HG02678 (cell line): ENCODE data around the gene CAMTA1.
"Not testable (repeated sequence)": the region's sequence is repeated elsewhere in the genome, so short reads cannot be mapped to it uniquely, and the experiment has no call there.

Experiments
- ATAC-seq: cut with Tn5 transposase; IDR thresholded peaks from one replicate; pipeline ENCODE4 v1.9.1; 2021; ENCODE audit warnings: mild to moderate bottlenecking, moderate library complexity; ENCODE audit not compliant: unreplicated experiment

Gene CAMTA1

DNA sequence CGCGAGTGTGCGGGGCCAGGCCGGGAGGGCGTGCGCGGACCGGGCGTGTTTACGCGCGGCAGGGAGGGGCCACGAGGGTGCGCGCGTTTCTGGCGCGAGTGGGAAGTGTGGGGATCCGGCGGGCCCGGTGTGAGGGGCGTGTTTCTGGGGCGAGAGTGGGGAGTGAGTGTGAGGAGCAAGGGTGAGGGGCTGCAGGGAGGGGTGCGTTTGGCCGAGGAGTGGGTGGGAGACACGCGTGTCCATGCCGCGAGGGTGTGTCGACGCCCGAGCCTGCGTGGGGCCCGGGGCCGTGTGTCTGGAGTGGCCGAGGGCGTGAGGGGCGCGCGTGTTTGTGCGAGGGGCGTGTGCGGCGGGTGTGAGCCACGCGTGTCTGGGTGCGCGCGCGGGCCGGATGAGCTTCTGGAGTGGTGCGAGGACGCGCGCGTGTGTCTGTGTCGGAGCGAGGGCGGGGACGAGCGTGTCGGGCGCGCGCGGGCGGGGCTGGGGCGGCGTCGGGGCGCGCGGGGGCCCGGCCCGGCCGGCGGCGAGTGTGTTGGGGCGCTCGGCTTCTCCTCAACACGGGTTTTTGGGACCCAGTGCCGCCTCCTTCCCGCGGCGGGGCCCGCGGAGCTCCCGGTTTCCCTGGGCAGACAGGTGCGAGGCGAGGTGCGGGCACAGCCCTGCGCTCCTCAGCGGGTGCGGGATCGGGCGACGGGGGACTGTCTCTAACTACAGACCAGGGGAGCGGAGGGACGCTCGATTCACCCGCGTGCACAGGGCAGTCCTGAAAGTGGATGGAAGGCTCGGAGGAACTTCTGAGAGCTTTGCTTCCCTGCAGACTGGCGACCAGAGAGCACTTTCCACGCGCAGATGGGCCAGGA is 920.0 kb downstream of the CAMTA1 start:
- no peak for ATAC-seq

- no peak for ATAC-seq
Observed at GRCh38 chr1:7705908-7706216, 920.6 kb downstream of the CAMTA1 start.

DNA sequence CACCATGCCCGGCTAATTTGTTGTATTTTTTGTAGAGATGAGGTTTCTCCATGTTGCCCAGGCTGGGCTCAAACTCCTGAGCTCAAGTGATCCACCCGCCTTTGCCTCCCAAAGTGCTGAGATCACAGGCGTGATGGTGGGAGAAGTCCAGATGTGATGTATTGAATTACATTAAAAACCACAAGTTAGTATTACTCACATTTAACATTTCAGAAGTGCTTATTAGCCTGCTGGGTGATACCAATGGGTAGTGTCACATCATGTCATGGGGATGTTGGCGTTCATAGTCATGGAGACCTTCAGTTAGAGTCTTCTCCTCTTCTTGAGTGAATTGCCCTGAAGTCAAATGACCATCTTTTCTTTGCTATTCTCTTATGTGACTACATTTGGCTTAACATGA is 922.3 kb downstream of the CAMTA1 start:
- ATAC-seq, result no peak

- ATAC-seq, result not testable (repeated sequence)
Observed at GRCh38 chr1:7708065-7708464, 922.8 kb downstream of the CAMTA1 start.

- no peak for ATAC-seq
Observed at GRCh38 chr1:7710859-7711258, 925.6 kb downstream of the CAMTA1 start.

- no peak for ATAC-seq
Observed at GRCh38 chr1:7712731-7713323, 927.6 kb downstream of the CAMTA1 start.

DNA sequence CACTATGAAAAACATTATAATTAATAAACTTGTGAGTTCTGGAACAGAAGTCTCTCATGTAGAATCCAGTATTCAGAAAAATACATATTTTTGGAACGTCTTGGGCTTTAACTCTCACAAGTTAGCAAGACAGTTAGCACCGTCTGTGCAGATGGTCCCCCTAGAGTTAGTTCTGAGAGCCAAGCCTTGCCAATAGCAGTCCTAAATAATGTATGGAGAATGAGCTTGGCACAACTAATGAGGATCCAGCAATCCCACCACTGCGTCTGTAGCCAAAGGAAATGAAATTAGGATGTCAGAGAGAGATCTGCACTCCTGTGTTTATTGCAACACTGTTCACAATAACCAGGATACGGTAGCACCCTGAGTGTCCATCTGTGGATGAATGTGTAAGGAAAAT is 931.3 kb downstream of the CAMTA1 start:
- no peak for ATAC-seq

DNA sequence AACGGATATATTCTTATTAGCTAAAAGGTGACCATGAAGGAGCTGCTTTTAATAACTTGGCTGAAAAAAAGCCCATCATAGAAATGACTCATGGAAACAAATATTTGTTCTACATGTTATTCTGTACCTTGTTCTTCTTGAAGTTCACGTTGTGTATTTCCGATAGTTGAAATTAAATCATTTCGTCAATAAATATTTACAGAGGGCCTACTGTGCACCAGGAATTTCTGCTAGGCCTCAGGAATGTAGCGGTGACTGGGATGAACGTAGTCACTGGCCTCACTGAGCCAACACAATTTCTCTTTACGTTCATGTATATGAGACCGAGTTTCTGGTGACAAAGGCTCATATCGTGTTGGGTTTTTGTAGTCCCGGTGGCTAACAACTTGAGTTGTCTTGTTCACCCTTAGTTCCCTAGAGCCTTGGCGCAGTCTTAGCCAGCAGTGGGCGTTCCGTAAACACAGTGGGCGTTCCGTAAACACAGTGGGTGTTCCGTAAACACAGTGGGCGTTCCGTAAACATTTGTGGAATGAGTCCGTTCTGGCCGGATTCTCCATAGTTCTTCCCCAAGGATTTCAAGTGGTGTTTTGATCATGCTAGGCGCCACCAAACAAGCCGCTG is 932.6 kb downstream of the CAMTA1 start:
- no peak for ATAC-seq

DNA sequence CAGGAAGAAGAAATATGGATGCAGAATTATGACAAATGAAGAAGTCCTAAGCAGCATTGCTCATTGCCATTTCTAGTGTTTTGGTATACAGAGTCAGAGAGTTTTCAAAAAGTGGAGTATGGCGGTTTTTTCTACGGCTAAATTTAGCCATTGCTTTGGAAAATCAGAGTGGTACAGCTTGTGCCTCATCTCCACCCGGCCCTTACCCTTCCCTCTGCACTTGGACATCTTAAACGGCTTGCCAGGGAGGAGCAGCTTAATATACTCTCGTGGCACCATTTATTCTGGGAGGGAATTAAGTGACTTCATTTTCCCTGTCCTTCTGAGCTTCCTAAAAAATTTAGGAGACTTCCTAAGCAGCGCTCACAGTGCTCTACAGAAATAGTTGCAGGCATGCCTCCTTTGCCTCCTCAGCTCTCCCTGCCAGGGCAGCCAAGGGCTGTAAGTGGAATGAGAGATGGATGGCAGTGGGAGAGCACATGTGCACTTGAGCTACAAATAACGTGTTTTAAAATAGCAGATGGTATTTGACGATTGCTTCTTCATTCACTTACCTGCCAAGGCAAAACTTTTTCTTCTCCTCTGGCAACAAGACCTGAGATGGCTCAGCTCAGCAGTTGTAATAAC is 934.3 kb downstream of the CAMTA1 start:
- no peak for ATAC-seq

GRCh38 chr1:7721940-7722669 is 936.9 kb downstream of the CAMTA1 start:
- no peak for ATAC-seq

DNA sequence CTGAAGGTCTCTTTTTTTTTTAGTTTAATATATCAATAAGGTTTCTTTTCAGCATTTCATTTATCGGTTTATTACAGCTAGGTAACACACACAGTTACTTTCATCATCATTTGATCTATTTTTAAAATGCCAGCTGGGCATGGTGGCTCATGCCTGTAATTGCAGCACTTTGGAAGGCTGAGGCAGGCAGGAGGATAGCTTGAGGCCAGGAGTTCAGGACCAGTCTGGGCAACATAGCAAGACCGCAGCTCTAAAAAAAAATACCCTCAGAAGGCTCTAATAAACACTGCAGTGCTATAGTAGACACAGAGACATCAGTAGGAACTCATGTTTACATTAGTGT is 937.4 kb downstream of the CAMTA1 start:
- ATAC-seq, result no peak

GRCh38 chr1:7726623-7727022 is 941.4 kb downstream of the CAMTA1 start:
- ATAC-seq, result no peak

DNA sequence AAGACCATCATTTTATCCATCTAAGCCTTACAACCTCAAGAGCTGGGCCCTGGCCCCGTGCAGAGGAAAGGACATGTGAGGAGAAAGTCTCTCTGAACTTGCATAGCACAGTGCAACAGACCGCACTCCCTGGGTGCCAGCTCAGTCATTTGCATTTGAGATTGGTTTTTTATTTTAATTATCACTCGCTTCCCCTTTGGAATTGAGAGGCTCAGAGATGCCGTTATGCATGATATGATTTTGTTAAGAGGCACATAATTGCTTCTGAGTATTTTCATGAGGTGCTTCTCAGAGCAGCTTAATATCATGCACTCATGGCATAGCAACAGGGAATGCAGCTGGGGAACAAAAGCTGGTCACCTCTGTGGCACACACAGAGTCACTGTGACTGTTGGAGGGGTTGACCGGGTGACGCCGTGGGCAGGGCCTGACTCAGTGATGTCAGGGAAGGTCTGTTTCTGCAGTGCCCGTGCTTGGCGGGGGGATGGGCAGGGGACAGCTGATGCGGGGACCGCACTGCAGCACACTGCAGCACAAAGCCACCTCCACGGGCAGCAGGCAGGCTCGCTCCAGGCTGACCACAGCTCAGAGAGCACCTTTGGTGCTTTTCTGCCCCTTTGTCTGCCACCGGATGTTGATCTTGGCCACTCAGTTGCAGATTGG is 942.7 kb downstream of the CAMTA1 start:
- ATAC-seq, result no peak

DNA sequence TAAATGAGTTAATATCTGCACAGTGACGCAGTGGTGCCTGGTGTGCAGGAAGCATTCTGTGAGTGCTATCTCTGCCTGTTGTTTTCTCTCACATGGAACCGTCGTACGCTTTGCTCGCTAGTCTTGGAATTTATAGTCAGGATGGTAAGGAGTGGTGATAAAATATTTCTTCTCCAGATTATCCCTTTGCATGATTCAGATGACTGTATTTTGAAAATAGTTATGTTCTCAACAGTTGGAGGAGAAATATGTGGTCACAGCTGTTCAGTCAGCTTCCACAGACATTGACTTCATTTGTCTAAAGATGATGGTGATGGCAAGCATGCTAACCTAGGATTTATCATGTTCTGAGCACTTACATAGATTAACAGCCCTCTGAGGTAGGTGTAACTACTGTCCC is 944.5 kb downstream of the CAMTA1 start:
- ATAC-seq, result no peak

DNA sequence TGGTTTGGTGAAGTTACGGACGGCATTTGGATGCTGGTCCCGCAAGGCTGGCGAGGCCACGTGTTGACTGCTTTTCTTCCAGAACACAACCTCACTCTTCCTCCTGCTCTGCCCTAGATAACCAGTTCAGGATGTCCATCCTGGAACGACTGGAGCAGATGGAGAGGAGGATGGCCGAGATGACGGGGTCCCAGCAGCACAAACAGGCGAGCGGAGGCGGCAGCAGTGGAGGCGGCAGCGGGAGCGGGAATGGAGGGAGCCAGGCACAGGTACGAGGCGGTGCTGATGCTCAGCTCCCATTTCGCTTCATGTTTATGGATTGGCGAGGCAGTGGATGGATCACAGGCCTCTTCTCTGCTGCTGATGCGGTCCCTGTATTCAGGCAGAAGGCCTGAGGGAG is 947.1 kb downstream of the CAMTA1 start:
- ATAC-seq, result no peak

DNA sequence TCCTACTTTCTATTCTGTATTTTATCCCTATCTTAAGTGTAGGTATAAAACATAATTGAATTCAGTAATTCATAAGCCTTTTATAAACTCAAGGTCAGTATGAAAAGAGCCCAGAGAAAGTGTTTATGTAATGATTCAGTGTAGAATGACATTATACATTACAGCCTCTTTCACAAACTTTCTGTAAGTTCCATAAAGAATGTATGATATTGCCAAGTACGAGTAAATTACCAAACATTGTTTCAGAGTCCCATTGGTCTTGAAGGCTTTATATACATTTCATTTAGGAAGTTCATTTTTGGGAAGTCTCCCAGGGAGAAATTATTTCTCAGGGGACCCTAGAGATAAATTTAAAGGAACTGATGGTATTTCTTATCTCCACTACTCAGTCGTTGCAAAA is 948.0 kb downstream of the CAMTA1 start:
- ATAC-seq, result no peak

GRCh38 chr1:7738044-7738443 is 952.8 kb downstream of the CAMTA1 start:
- no peak for ATAC-seq

- ATAC-seq, result no peak
Observed at GRCh38 chr1:7743346-7743745, 958.1 kb downstream of the CAMTA1 start.

DNA sequence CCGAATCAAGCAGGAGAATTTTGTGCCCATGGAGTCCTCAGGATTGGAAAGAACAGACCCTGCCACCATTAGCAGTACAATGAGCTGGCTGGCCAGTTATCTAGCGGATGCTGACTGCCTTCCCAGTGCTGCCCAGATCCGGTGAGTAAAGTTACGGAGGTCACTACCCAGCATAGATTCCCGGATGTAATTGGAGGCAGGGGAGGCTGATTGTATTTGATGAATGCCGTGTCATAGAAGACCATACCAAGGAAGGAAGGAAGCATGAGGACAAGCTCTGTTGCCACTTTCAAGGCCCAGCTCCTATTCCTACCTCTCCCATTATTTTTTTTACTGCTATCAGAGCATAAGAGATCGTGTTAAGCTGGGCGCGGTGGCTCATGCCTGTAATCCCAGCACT is 959.6 kb downstream of the CAMTA1 start:
- ATAC-seq, result no peak

GRCh38 chr1:7745783-7746182 is 960.5 kb downstream of the CAMTA1 start:
- ATAC-seq, result no peak

DNA sequence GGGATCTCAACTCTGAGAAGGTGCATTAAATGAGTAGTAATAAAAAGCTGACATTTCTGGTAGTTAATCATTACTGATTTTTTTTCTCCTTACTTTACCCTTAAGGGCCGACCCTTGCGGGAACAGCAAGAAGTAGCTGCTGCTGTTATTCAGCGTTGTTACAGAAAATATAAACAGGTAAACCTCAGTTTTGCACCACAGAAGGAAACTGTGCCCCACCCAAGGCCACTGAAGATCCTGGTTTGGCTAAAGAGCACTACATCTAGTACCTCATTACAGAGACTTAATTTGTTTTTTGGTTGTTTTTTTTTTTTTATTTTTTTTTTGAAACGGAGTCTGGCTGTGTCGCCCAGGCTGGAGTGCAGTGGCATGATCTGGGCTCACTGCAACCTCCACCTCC is 962.4 kb downstream of the CAMTA1 start:
- ATAC-seq, result no peak
